Ishikawa (cell line): ENCODE measurements around the gene MED12L.

Experiments used
- CEBPB ChIP-seq: IDR thresholded peaks from 2 replicates; pipeline ENCODE4 v1.6.1; 2012
- MAX ChIP-seq: IDR thresholded peaks from 2 replicates; pipeline ENCODE4 v1.6.1; 2012
- TCF12 ChIP-seq: IDR thresholded peaks from 2 replicates; pipeline ENCODE4 v1.6.1; 2012; ENCODE audit warnings: low read depth

DNA sequence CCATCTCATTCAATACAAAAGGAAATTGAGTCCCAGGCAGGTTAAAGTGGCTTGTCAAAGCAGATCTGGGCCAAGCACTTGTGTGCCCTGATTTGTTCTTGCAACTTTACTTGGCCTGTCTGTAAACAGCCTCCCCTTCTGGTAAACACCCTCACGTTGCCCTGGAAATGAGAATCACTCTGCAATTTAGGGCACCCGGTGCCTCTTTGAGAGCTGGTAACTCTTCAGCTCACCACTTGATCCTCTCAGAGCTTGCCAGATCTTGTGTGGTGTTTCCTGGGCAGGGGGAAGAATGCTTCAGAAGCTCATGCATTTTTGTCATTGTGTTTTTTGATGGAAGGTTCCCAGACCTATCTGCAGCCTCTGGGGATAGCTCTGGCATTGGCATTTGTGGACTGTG lies 11.3 kb downstream of the MED12L start:
- TF ChIP-seq MAX (no peak), CEBPB (no peak), TCF12 (no peak)
